ENCODE measurements around the gene RAP1A.

Gene RAP1A

GRCh38 chr1:111733183-111733991 is 113.8 kb downstream of the RAP1A start:
- Histone ChIP-seq H3K9ac (ENCODE audit: low read depth, low read length) (no peak overlapping the region), H3K4me1 (ENCODE audit: insufficient read depth, low read length) (peaks cover 42% of the 10 kb centered on the region), H3K36me3 (ENCODE audit: insufficient read depth, low read length) (no peaks in the 10 kb centered on the region; the same call in 1 of the 2 replicates), H3K9me3 (ENCODE audit: control insufficient read depth, insufficient read depth, low read length) (no peaks in the 10 kb centered on the region)

DNA sequence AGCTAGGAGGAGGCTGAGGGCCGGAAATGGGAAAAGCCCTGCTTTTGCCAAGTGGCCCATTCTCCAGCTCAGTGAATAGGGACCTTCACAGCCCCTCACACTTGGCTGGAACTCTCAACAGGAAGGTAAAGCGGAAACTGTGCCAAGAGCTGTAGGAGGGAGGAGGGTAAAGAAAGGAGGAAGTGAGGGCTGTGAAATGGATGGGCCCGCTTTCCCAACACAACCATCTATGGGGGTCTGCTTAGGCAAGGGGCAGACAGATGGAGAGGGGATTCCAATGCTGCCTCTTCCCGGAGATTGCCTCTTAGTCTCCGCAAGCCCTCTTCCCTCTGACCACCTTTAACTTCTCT is 114.4 kb downstream of the RAP1A start:
- Histone ChIP-seq H3K4me1 (ENCODE audit: insufficient read depth, low read length) (peaks cover 42% of the 10 kb centered on the region), H3K9ac (ENCODE audit: low read depth, low read length) (no peak overlapping the region), H3K36me3 (ENCODE audit: insufficient read depth, low read length) (no peaks in the 10 kb centered on the region; the same call in 1 of the 2 replicates), H3K9me3 (ENCODE audit: control insufficient read depth, insufficient read depth, low read length) (no peaks in the 10 kb centered on the region)

GRCh38 chr1:111734426-111734825 is 114.8 kb downstream of the RAP1A start:
- Histone ChIP-seq H3K9ac (ENCODE audit: low read depth, low read length) (no peak overlapping the region), H3K36me3 (ENCODE audit: insufficient read depth, low read length) (no peaks in the 10 kb centered on the region; the same call in 1 of the 2 replicates), H3K9me3 (ENCODE audit: control insufficient read depth, insufficient read depth, low read length) (no peaks in the 10 kb centered on the region), H3K4me1 (ENCODE audit: insufficient read depth, low read length) (peaks cover 42% of the 10 kb centered on the region)

DNA sequence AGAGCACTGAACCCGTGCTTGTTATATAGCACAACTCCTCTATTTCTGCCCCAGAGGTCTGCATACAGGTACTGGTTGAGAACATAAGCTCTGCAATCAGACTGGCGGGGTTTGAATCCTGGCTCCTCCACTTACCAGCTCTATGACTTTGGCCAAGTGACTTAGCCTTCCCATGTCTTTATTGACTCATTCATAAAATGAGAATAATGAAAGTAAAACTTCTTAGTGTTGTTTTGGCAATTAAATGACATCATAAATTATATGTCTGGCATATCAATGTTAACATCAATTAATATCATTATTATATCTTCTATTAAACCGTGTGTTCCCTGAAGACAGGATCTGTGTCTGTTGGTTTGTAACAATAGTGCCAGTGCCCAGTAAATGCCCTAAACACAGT is 115.3 kb downstream of the RAP1A start:
- no peaks in the 10 kb centered on the region; the same call in 1 of the 2 replicates for H3K36me3 ChIP-seq (ENCODE audit: insufficient read depth, low read length)
- H3K9ac ChIP-seq (ENCODE audit: low read depth, low read length): no peak overlapping the region
- peaks cover 42% of the 10 kb centered on the region for H3K4me1 ChIP-seq (ENCODE audit: insufficient read depth, low read length)
- no peaks in the 10 kb centered on the region for H3K9me3 ChIP-seq (ENCODE audit: control insufficient read depth, insufficient read depth, low read length)

DNA sequence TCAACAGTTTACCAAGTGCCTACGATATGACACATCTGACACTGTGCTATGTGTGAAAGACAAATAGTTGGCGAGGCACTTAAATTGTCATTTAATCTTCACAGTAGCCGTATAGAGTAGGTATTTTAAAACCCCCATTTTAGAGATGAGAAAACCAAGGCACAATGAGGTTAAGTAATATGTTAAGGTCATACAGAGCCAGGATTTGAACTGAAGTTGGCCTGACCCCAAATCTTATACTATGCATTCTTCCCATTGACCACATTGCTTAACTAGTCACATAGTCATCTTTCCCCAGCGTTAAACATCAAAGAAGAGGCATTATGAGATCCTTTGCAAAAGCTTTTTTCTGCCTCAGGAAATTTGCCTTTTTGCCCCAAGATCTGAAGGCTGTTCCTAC is 115.7 kb downstream of the RAP1A start:
- no peak overlapping the region for H3K9ac ChIP-seq (ENCODE audit: low read depth, low read length)
- peaks cover 39% of the 10 kb centered on the region for H3K4me1 ChIP-seq (ENCODE audit: insufficient read depth, low read length)

GRCh38 chr1:111735858-111736544 is 116.4 kb downstream of the RAP1A start:
- no peak overlapping the region for H3K9ac ChIP-seq (ENCODE audit: low read depth, low read length)
- no peaks in the 10 kb centered on the region for H3K9me3 ChIP-seq (ENCODE audit: control insufficient read depth, insufficient read depth, low read length)
- no peaks in the 10 kb centered on the region; the same call in 1 of the 2 replicates for H3K36me3 ChIP-seq (ENCODE audit: insufficient read depth, low read length)
- H3K4me1 ChIP-seq (ENCODE audit: insufficient read depth, low read length): peaks cover 39% of the 10 kb centered on the region

More for the DNA sequence above, 115.7 kb downstream of the RAP1A start:
- Histone ChIP-seq H3K36me3 (ENCODE audit: insufficient read depth, low read length) (no peaks in the 10 kb centered on the region; the same call in 1 of the 2 replicates), H3K9me3 (ENCODE audit: control insufficient read depth, insufficient read depth, low read length) (no peaks in the 10 kb centered on the region)

DNA sequence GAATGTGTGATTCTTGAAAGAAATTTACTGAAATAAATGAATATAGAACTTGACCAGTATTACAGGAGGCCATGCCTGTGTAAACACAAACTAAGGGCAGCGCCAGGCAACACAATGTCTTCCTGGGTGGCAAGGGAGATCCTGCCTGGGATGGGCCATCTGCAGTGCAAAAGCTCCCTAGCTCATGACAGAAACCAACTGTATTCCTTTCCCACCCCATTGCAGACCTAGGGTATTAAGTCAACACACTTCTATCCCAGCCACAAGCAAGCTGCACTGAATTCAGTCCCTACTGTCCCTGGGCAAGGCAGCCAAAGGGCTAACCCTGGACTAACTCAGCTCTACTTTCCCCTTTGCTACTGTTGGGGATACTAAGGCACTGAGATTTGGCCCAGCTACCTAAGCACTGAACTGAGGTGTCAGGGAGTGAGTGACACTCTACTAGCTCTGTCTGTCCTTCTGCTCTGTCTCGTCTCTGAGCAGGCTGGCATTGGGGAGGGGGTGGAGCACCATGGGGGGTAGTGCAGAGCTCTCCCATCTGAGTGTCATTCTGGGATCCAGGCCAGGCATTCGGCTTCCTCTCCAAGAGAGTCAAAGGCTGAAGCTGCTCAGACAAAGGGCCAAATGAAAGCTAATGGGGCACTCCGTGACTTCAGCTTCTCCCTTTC is 117.1 kb downstream of the RAP1A start:
- no peaks in the 10 kb centered on the region for H3K9me3 ChIP-seq (ENCODE audit: control insufficient read depth, insufficient read depth, low read length)
- no peak overlapping the region for H3K9ac ChIP-seq (ENCODE audit: low read depth, low read length)
- no peaks in the 10 kb centered on the region; the same call in 1 of the 2 replicates for H3K36me3 ChIP-seq (ENCODE audit: insufficient read depth, low read length)
- peaks cover 44% of the 10 kb centered on the region for H3K4me1 ChIP-seq (ENCODE audit: insufficient read depth, low read length)

DNA sequence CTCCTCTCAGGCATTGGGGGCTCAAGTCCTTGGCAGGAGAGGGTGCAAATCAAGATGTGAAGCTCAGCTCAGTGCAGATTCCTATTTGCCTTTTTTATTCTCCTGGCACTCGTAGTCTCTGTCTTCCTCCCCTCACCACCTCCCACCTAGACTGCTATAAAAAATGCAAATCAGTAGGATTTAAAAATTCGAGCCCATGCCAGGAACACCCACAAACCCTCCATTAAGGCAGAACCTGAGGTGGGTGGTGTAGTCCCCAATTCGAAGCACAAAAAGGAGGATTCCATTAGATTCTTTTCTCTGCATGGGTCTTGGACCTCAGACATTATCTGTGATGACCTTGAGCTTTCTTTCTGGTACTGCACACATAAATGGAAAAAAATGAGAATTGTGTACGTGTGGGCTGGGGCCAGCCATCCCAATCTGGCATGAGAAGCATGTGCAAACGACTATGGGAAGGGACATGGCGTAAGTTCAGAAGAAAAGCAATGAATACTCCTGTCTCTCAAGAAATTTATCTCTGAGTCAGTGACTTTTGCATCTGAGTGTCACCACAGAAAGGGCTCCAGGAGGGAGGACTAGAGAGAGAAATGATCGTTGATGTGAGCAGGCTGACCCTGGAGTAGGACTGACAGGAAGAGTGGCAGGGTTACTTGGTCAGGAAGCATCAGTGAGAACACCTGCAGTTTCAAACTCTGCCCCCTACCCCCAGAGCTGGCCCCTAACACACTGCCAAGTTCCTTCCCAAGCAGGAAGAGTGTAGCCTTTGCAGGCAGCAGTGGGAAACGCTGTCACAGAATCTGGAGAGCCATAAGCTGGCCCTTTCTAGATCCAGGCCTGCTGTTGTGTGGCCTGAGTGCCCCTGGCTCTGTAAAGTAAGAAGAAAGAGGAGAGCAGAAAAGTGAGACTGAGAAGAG is 117.9 kb downstream of the RAP1A start:
- Histone ChIP-seq H3K9me3 (ENCODE audit: control insufficient read depth, insufficient read depth, low read length) (no peaks in the 10 kb centered on the region), H3K36me3 (ENCODE audit: insufficient read depth, low read length) (no peaks in the 10 kb centered on the region; the same call in 1 of the 2 replicates), H3K4me1 (ENCODE audit: insufficient read depth, low read length) (peaks cover 44% of the 10 kb centered on the region), H3K9ac (ENCODE audit: low read depth, low read length) (peak overlapping the region; percentile 94)

GRCh38 chr1:111738133-111738435 is 118.5 kb downstream of the RAP1A start:
- peaks cover 44% of the 10 kb centered on the region for H3K4me1 ChIP-seq (ENCODE audit: insufficient read depth, low read length)
- no peaks in the 10 kb centered on the region; the same call in 1 of the 2 replicates for H3K36me3 ChIP-seq (ENCODE audit: insufficient read depth, low read length)
- no peaks in the 10 kb centered on the region for H3K9me3 ChIP-seq (ENCODE audit: control insufficient read depth, insufficient read depth, low read length)
- H3K9ac ChIP-seq (ENCODE audit: low read depth, low read length): peak overlapping the region; percentile 94

- Histone ChIP-seq H3K9me3 (ENCODE audit: control insufficient read depth, insufficient read depth, low read length) (no peaks in the 10 kb centered on the region), H3K4me1 (ENCODE audit: insufficient read depth, low read length) (peaks cover 41% of the 10 kb centered on the region)
Observed at GRCh38 chr1:111738436-111739193, 119.0 kb downstream of the RAP1A start.

DNA sequence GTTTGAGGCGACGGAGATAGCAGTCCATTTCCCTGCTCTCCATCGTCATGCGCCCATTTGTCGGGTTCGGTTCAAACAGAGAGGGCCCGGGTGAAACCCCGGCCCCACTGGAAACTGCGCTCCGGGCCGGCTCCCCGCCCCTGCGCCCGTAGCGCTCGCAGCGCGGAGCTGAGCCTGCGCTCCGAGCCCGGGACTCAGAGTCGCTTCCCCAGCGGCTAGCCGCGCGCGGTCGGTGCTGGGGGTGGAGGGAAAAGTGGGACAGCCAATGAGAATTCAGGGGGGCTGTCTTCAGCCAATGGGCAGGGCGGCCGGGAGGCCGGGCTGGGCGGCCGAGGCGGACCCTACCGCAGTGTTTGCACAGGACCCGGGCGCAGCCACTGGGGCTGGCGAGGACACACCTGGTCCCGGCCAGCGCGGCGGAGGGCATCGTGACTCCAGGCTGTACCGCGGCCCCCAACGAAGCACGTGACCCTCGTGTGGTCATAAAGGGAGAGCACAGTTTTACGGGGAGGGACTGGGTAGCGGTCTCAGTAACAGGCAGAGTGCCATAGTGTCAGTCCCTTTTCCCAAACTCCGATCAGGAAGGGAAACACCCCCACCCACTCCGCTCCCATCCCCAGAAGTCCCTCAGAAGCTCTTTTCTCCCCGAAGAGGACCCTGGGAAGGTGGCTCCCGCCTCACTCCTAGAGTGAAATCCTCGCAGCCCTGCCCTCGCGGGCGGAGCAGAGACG is 119.8 kb downstream of the RAP1A start, which contains the start of gene INKA2:
Gene INKA2, minus strand, starts transcription at position 202 of the 731 bp plus-strand sequence. Its CDS starts 153 bp downstream, at position 49.
- Histone ChIP-seq H3K9me3 (ENCODE audit: control insufficient read depth, insufficient read depth, low read length) (no peaks in the 10 kb centered on the region), H3K4me1 (ENCODE audit: insufficient read depth, low read length) (peaks cover 33% of the 10 kb centered on the region), H3K9ac (ENCODE audit: low read depth, low read length) (peak within 1 kb of the TSS; percentile 94)

More at GRCh38 chr1:111738436-111739193, 119.0 kb downstream of the RAP1A start:
- H3K36me3 ChIP-seq (ENCODE audit: insufficient read depth, low read length): no peaks in the 10 kb centered on the region; the same call in 1 of the 2 replicates
- peak overlapping the region; percentile 94 for H3K9ac ChIP-seq (ENCODE audit: low read depth, low read length)

GRCh38 chr1:111739925-111740765 is 120.6 kb downstream of the RAP1A start:
- Histone ChIP-seq H3K4me1 (ENCODE audit: insufficient read depth, low read length) (peaks cover 31% of the 10 kb centered on the region), H3K9me3 (ENCODE audit: control insufficient read depth, insufficient read depth, low read length) (no peaks in the 10 kb centered on the region), H3K9ac (ENCODE audit: low read depth, low read length) (peak overlapping the region; percentile 94), H3K36me3 (ENCODE audit: insufficient read depth, low read length) (no peaks in the 10 kb centered on the region; the same call in 1 of the 2 replicates)

More for the DNA sequence above, 119.8 kb downstream of the RAP1A start, which contains the start of gene INKA2:
- no peaks in the 10 kb centered on the region; the same call in 1 of the 2 replicates for H3K36me3 ChIP-seq (ENCODE audit: insufficient read depth, low read length)

All from ES-I3 (cell line).